ENCODE data around the gene CTNND1. TPM values are rescaled to one million over a fixed set of nuclear protein-coding genes. Genes with fewer than 3 reads are reported as not detected.
A peak's percentile ranks its signal among the peaks of the same experiment; 100 is the strongest.

CTNND1 gene
- total RNA-seq, 1 experiment from 2014 or later = 5.7 TPM

DNA sequence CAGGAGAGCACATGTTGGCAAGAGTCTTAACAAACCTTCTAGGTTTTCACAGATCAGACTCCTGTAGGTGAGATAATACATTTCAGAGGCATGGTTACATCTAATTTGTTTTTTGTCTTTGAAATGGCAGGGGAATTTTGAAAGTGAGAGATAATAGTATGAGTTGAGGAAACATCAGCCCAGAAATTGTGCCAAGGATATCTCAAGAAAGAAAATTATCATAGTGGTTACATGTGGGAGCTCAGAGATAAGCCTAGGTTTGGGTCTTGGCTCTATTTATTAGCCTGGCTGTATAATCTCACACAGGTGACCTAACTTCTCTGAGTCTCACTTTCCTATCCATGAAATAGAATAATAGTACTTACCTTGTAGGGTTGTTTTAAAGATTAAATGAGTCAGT lies 10.4 kb upstream of the CTNND1 start:
- no peaks in the 10 kb centered on the region for H3K36me3 ChIP-seq (ENCODE audit: insufficient read depth, low read length)
- no peak overlapping the region for H3K27ac ChIP-seq (ENCODE audit: low read length)
- H3K27me3 ChIP-seq (ENCODE audit: low read length) = no peaks in the 10 kb centered on the region
- H2AFZ ChIP-seq (ENCODE audit: low read length) = no peak overlapping the region
- no peak for DNase-seq
- H3K9ac ChIP-seq (ENCODE audit: low read length) = no peak overlapping the region
- H3K9me3 ChIP-seq (ENCODE audit: low read length) = no peaks in the 10 kb centered on the region
- H3K4me2 ChIP-seq (ENCODE audit: low read depth, low read length, poor library complexity, severe bottlenecking) = no peak overlapping the region
- H3K4me1 ChIP-seq (ENCODE audit: low read length) = no peaks in the 10 kb centered on the region
- H3K4me3 ChIP-seq (ENCODE audit: low read length) = no peak overlapping the region
- H3K79me2 ChIP-seq (ENCODE audit: low read length) = no peaks in the 10 kb centered on the region
- H4K20me1 ChIP-seq (ENCODE audit: insufficient read depth, low read depth, low read length) = no peaks in the 10 kb centered on the region
- no peaks in the 10 kb centered on the region for H3K9me2 ChIP-seq (replicated peaks; ENCODE audit: insufficient read depth, low read length)

DNA sequence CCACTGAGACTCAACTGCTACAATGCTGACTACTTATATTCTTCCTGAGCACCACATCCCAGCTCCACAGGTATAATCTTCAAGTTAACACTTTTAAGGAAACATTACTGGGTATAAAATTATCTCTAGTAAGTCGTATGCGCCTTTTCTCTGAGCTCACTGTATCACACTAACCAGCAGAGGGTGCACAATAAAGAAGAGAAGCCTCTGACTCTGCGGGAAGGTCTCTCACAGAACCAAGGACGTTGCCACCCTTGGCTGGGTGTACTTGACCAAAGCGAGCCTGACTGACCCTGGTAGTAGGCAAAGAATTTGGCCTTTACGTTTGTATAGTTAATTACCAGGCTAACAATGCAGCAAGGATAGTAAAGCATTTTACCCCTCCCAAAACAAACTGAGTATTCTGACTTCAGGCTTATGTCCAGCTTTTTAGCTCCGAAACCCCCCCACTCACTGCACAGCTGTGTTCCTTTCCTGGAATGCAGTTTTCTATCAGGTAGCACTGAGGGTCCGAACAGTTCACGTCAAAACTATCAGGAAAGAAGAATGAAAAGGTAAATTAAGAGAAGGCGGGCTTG lies 9.8 kb upstream of the CTNND1 start, which contains the start of gene BTBD18:
TSS of gene BTBD18 (minus strand) at position 144 of the 578 bp plus-strand sequence. CDS start 631 bp downstream, outside the sequence.
- Histone ChIP-seq H3K79me2 (ENCODE audit: low read length) (no peaks in the 10 kb centered on the region), H3K4me1 (ENCODE audit: low read length) (no peaks in the 10 kb centered on the region)
- peak; percentile 64 for DNase-seq

DNA sequence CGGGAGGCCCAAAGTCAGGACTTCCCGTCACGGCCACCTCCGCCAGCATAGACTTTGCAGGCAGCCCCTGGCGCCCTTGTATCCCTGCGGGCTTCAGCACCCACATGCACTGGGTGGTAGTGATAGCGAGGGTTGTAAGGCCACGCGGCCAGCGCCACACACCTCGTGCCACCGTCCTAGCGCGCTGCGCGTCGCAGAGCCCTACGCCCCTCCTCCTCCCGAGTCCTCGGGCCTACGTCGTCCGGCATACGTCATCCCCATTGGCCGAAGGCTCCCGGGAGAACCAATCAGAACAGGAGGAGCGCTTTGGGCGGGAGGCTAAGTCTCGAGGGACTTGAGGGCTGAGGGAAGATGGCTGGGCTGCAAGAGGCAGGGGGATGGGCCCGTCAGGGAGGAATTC lies 8.6 kb upstream of the CTNND1 start:
- no peaks in the 10 kb centered on the region for H3K9me2 ChIP-seq (replicated peaks; ENCODE audit: insufficient read depth, low read length)
- no peak overlapping the region for H2AFZ ChIP-seq (ENCODE audit: low read length)
- no peak overlapping the region for H3K4me2 ChIP-seq (ENCODE audit: low read depth, low read length, poor library complexity, severe bottlenecking)
- no peaks in the 10 kb centered on the region for H3K27me3 ChIP-seq (ENCODE audit: low read length)
- H3K4me1 ChIP-seq (ENCODE audit: low read length) = no peaks in the 10 kb centered on the region
- no peak for DNase-seq
- H3K4me3 ChIP-seq (ENCODE audit: low read length) = no peak overlapping the region
- no peak overlapping the region for H3K9ac ChIP-seq (ENCODE audit: low read length)
- H3K27ac ChIP-seq (ENCODE audit: low read length) = no peak overlapping the region
- no peaks in the 10 kb centered on the region for H3K79me2 ChIP-seq (ENCODE audit: low read length)
- H4K20me1 ChIP-seq (ENCODE audit: insufficient read depth, low read depth, low read length) = no peaks in the 10 kb centered on the region
- no peaks in the 10 kb centered on the region for H3K36me3 ChIP-seq (ENCODE audit: insufficient read depth, low read length)
- no peaks in the 10 kb centered on the region for H3K9me3 ChIP-seq (ENCODE audit: low read length)

More for the DNA sequence above, 9.8 kb upstream of the CTNND1 start, which contains the start of gene BTBD18:
- no peak within 1 kb of the TSS for H3K9ac ChIP-seq (ENCODE audit: low read length)
- no peaks in the 10 kb centered on the region for H3K27me3 ChIP-seq (ENCODE audit: low read length)
- H3K4me2 ChIP-seq (ENCODE audit: low read depth, low read length, poor library complexity, severe bottlenecking) = no peak within 1 kb of the TSS
- H3K4me3 ChIP-seq (ENCODE audit: low read length) = no peak within 1 kb of the TSS
- H3K36me3 ChIP-seq (ENCODE audit: insufficient read depth, low read length) = no peaks in the 10 kb centered on the region
- no peak within 1 kb of the TSS for H3K27ac ChIP-seq (ENCODE audit: low read length)
- H4K20me1 ChIP-seq (ENCODE audit: insufficient read depth, low read depth, low read length) = no peaks in the 10 kb centered on the region
- H2AFZ ChIP-seq (ENCODE audit: low read length) = no peak within 1 kb of the TSS
- H3K9me3 ChIP-seq (ENCODE audit: low read length) = no peaks in the 10 kb centered on the region
- H3K9me2 ChIP-seq (replicated peaks; ENCODE audit: insufficient read depth, low read length) = no peaks in the 10 kb centered on the region

DNA sequence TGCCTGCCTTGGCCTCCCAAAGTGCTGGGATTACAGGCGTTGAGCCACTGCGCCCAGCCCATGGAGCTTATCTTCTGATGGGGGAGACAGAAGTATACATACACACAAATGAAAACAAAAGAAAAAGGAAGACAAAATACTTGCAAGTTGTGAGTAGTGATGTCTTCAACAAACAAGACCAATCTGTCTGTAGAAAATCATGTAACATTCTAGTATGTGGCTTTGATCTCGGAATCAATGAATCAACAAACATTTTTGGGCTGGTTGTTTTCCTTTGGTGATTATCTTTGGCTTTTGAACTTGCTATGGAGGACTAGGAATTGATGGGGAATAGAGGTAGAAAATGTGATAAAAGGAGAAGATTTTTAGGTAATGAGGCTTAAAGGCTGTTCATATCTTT lies 3.4 kb upstream of the CTNND1 start:
- no peak overlapping the region for H3K4me2 ChIP-seq (ENCODE audit: low read depth, low read length, poor library complexity, severe bottlenecking)
- no peaks in the 10 kb centered on the region for H3K79me2 ChIP-seq (ENCODE audit: low read length)
- no peak overlapping the region for H3K27ac ChIP-seq (ENCODE audit: low read length)
- H3K9me3 ChIP-seq (ENCODE audit: low read length) = no peaks in the 10 kb centered on the region
- H4K20me1 ChIP-seq (ENCODE audit: insufficient read depth, low read depth, low read length) = no peaks in the 10 kb centered on the region
- no peak overlapping the region for H3K9ac ChIP-seq (ENCODE audit: low read length)
- no peaks in the 10 kb centered on the region for H3K36me3 ChIP-seq (ENCODE audit: insufficient read depth, low read length)
- no peak overlapping the region for H2AFZ ChIP-seq (ENCODE audit: low read length)
- H3K4me3 ChIP-seq (ENCODE audit: low read length) = no peak overlapping the region
- no peaks in the 10 kb centered on the region for H3K9me2 ChIP-seq (replicated peaks; ENCODE audit: insufficient read depth, low read length)
- no peaks in the 10 kb centered on the region for H3K4me1 ChIP-seq (ENCODE audit: low read length)
- H3K27me3 ChIP-seq (ENCODE audit: low read length) = no peaks in the 10 kb centered on the region
- DNase-seq = no peak

DNA sequence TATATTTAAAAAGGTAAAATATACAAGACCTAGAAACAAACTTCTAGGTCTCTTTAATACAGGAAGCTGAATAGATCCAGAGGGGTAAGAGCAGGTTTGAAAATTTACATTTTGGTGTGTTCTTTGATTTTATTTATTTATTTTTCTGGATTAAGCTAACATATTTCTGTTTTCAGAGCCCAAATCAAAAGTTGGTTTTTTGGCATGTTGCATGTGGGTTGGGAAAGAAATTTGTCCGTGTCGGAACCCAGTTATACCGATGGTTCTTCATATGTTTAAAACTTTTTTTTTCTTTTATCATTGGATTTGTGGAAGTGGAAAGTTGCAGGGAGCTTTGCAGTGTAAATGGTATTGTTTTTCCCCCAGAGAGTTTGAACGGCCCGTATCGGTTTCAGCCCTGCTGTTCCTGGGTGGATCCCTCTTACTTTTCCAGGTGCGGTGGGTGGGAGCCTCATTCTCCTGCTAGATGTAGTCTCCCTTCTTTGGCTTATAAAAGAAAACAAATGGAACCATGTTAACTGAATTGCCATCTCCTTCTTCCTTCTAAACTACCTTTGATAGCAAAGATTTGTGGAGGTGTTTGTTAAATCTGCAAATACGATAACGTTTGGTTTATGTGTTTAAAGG lies 746 bp downstream of the CTNND1 start:
- H3K36me3 ChIP-seq (ENCODE audit: insufficient read depth, low read length) = no peaks in the 10 kb centered on the region
- no peak for DNase-seq
- H3K9me3 ChIP-seq (ENCODE audit: low read length) = no peaks in the 10 kb centered on the region
- H3K9me2 ChIP-seq (replicated peaks; ENCODE audit: insufficient read depth, low read length) = no peaks in the 10 kb centered on the region
- H3K27ac ChIP-seq (ENCODE audit: low read length) = no peak overlapping the region
- H3K27me3 ChIP-seq (ENCODE audit: low read length) = no peaks in the 10 kb centered on the region
- peak overlapping the region; percentile 41 for H3K4me2 ChIP-seq (ENCODE audit: low read depth, low read length, poor library complexity, severe bottlenecking)
- no peak overlapping the region for H2AFZ ChIP-seq (ENCODE audit: low read length)
- H4K20me1 ChIP-seq (ENCODE audit: insufficient read depth, low read depth, low read length) = no peaks in the 10 kb centered on the region
- H3K79me2 ChIP-seq (ENCODE audit: low read length) = no peaks in the 10 kb centered on the region
- no peak overlapping the region for H3K9ac ChIP-seq (ENCODE audit: low read length)
- H3K4me1 ChIP-seq (ENCODE audit: low read length) = no peaks in the 10 kb centered on the region
- no peak overlapping the region for H3K4me3 ChIP-seq (ENCODE audit: low read length)

DNA sequence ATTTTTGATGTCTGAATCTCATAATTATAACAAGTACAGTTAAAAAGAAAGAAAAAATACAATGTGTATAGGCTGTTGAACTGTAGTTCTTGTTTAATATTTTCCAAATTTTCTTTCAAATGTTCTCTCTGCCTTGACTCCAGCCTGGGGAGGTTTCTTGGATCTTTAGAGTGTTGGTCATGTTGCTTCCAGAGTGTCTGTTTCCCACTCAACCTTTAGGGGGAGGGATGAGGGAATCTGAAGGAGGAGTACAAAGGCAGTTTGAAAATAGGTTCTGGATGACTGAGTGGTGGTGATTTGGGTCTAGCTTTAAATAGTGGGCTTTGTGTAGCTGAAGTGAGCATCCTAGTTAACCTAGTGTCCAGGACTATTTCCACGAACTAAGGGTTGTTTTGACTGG lies 2.0 kb downstream of the CTNND1 start:
- no peak overlapping the region for H3K4me2 ChIP-seq (ENCODE audit: low read depth, low read length, poor library complexity, severe bottlenecking)
- H3K4me1 ChIP-seq (ENCODE audit: low read length) = no peaks in the 10 kb centered on the region
- H3K36me3 ChIP-seq (ENCODE audit: insufficient read depth, low read length) = no peaks in the 10 kb centered on the region
- no peaks in the 10 kb centered on the region for H3K27me3 ChIP-seq (ENCODE audit: low read length)
- DNase-seq = no peak
- no peaks in the 10 kb centered on the region for H3K9me2 ChIP-seq (replicated peaks; ENCODE audit: insufficient read depth, low read length)
- no peak overlapping the region for H3K4me3 ChIP-seq (ENCODE audit: low read length)
- H2AFZ ChIP-seq (ENCODE audit: low read length) = no peak overlapping the region
- no peak overlapping the region for H3K9ac ChIP-seq (ENCODE audit: low read length)
- no peaks in the 10 kb centered on the region for H3K79me2 ChIP-seq (ENCODE audit: low read length)
- no peak overlapping the region for H3K27ac ChIP-seq (ENCODE audit: low read length)
- H4K20me1 ChIP-seq (ENCODE audit: insufficient read depth, low read depth, low read length) = no peaks in the 10 kb centered on the region
- H3K9me3 ChIP-seq (ENCODE audit: low read length) = no peaks in the 10 kb centered on the region

DNA sequence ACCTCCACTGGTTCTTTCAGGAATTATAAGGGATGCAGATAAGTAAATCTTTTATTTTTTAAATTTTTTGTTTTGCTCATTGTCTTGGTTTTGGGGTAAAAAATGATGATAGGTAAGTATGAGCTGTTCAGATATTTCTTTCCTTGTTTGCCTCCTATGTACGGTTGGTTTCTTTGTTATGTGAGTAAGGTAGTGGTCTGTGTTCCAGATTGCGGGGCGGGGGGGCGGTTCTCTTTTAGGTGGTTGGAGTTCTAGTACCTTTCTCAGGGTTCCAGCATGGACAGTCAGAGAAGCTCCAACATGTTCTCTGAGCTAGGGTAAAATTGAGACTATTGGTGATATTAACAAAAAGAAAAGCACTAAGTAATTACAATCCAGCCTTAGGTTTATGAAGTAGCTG lies 2.4 kb downstream of the CTNND1 start:
- no peaks in the 10 kb centered on the region for H3K79me2 ChIP-seq (ENCODE audit: low read length)
- H3K9ac ChIP-seq (ENCODE audit: low read length) = no peak overlapping the region
- no peaks in the 10 kb centered on the region for H3K9me2 ChIP-seq (replicated peaks; ENCODE audit: insufficient read depth, low read length)
- no peak overlapping the region for H3K27ac ChIP-seq (ENCODE audit: low read length)
- no peaks in the 10 kb centered on the region for H3K36me3 ChIP-seq (ENCODE audit: insufficient read depth, low read length)
- DNase-seq = no peak
- no peak overlapping the region for H3K4me2 ChIP-seq (ENCODE audit: low read depth, low read length, poor library complexity, severe bottlenecking)
- no peaks in the 10 kb centered on the region for H4K20me1 ChIP-seq (ENCODE audit: insufficient read depth, low read depth, low read length)
- H2AFZ ChIP-seq (ENCODE audit: low read length) = no peak overlapping the region
- no peaks in the 10 kb centered on the region for H3K27me3 ChIP-seq (ENCODE audit: low read length)
- no peak overlapping the region for H3K4me3 ChIP-seq (ENCODE audit: low read length)
- no peaks in the 10 kb centered on the region for H3K4me1 ChIP-seq (ENCODE audit: low read length)
- no peaks in the 10 kb centered on the region for H3K9me3 ChIP-seq (ENCODE audit: low read length)

DNA sequence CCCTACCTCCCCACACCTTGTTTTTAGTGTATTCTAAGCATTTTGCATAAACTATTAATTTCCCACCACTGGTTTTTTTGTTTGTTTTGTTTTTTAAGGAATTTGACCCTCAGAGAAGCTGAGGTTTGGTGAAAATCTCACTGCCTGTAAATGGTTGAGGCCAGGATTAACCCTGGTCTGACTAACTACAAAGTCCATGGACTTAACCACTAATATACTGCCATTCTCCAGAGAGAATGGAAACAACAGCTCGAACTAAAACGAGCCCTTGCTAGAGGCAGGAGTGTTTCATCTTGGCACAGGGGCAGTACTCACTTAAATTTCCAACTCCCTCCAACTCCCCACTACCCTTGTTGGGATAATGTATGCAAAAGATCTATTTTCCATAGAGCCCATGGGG lies 3.0 kb downstream of the CTNND1 start:
- no peak overlapping the region for H2AFZ ChIP-seq (ENCODE audit: low read length)
- H3K4me2 ChIP-seq (ENCODE audit: low read depth, low read length, poor library complexity, severe bottlenecking) = no peak overlapping the region
- no peaks in the 10 kb centered on the region for H3K79me2 ChIP-seq (ENCODE audit: low read length)
- no peak overlapping the region for H3K9ac ChIP-seq (ENCODE audit: low read length)
- H3K36me3 ChIP-seq (ENCODE audit: insufficient read depth, low read length) = no peaks in the 10 kb centered on the region
- no peak overlapping the region for H3K27ac ChIP-seq (ENCODE audit: low read length)
- DNase-seq = no peak
- H3K9me3 ChIP-seq (ENCODE audit: low read length) = no peaks in the 10 kb centered on the region
- no peaks in the 10 kb centered on the region for H3K4me1 ChIP-seq (ENCODE audit: low read length)
- no peaks in the 10 kb centered on the region for H3K9me2 ChIP-seq (replicated peaks; ENCODE audit: insufficient read depth, low read length)
- no peaks in the 10 kb centered on the region for H3K27me3 ChIP-seq (ENCODE audit: low read length)
- no peaks in the 10 kb centered on the region for H4K20me1 ChIP-seq (ENCODE audit: insufficient read depth, low read depth, low read length)
- no peak overlapping the region for H3K4me3 ChIP-seq (ENCODE audit: low read length)
